Suprapubic skin (tissue), 4 donors: ENCODE results near the gene CD209. TPM values are rescaled to one million over a fixed set of nuclear protein-coding genes. Genes with fewer than 3 reads are reported as not detected.

ENCODE experiments used
- DNase-seq, 2 donors: peaks; one replicate each; pipeline ENCODE4 v3.0.0-alpha.2; 2019; ENCODE audit warnings: low spot score in 2 of 2
- H3K27ac ChIP-seq: fragments of 200-600 bp; sonication (generic); one replicate; pipeline ENCODE4 v1.5.1; 2019
- H3K27me3 ChIP-seq: fragments of 200-600 bp; sonication (generic); one replicate; pipeline ENCODE4 v1.5.1; 2019
- H3K36me3 ChIP-seq: fragments of 200-600 bp; sonication (generic); one replicate; pipeline ENCODE4 v1.5.1; 2019
- H3K4me1 ChIP-seq: fragments of 200-600 bp; sonication (generic); one replicate; pipeline ENCODE4 v1.5.1; 2019
- H3K4me3 ChIP-seq: fragments of 200-600 bp; sonication (generic); one replicate; pipeline ENCODE4 v1.5.1; 2019; ENCODE audit warnings: mild to moderate bottlenecking
- H3K9me3 ChIP-seq: fragments of 200-600 bp; sonication (generic); one replicate; pipeline ENCODE4 v1.5.1; 2019
- EP300 ChIP-seq: sonication (generic); formaldehyde crosslinking; IDR thresholded peaks from one replicate; pipeline ENCODE4 v1.6.1; 2017; ENCODE audit warnings: antibody characterized with exemption
- POLR2A ChIP-seq, 2 donors: fragments of 450-650 bp; IDR thresholded peaks; one replicate each; pipeline ENCODE4 v1.6.1; 2017; ENCODE audit warnings: antibody characterized with exemption in 2 of 2, mild to moderate bottlenecking in 2 of 2, moderate library complexity in 2 of 2
- POLR2AphosphoS5 ChIP-seq, 3 donors: sonication (generic); formaldehyde crosslinking; IDR thresholded peaks; one replicate each; pipeline ENCODE4 v1.6.1; 2017; ENCODE audit warnings: antibody characterized with exemption in 3 of 3
- WGBS: methylation state at CpG from one replicate; pipeline ENCODE4 v1.1.5; 2018; 5-methylcytosine and 5-hydroxymethylcytosine counted together
- total RNA-seq, 4 donors: library from RNA; depleted of rRNA; stranded (reverse); fragments of >200 nt; gene quantifications; one replicate each; pipeline ENCODE4 v1.1.0, GENCODE V29; 2016
- TF ChIP-seq, protein P1 (sequence below), 2 donors: fragments of 200-600 bp in 1 of 2; fragments of 450-650 bp in 1 of 2; sonication (generic) in 1 of 2; IDR thresholded peaks; one replicate each; pipeline ENCODE4 v1.5.1; 2016 to 2019; ENCODE audit warnings: antibody characterized with exemption in 2 of 2, mild to moderate bottlenecking in 1 of 2, moderate library complexity in 1 of 2

CD209 gene
- total RNA-seq, 4 donors from 2014 or later = 0.16 to 1.6 (median 0.50) TPM

DNA sequence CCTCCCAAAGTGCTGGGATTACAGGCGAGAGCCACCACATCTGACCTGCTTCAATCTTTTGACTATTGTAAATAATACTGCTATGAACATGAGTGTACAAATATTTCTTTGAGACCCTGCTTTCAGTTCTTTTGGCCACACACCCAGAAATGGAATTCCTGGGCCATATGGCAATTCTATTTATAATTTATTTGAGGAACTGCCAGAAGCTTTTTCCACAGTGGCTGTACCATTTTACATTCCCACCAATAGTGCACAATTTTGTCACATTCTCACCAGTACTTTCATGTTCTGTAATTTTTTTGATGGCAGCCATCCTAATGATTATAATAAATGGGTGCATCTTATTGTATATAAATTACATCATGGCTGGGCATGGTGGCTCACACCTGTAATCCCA is 31.7 kb downstream of the CD209 start:
- DNase-seq = no peak
- Histone ChIP-seq H3K4me1 (no peaks in the 10 kb centered on the region), H3K27me3 (no peaks in the 10 kb centered on the region), H3K36me3 (no peaks in the 10 kb centered on the region), H3K27ac (no peak overlapping the region), H3K9me3 (no peaks in the 10 kb centered on the region), H3K4me3 (no peak overlapping the region)
- 77% methylated on average over 1 of the region's 1 CpG for WGBS
- TF ChIP-seq, protein P1, sequence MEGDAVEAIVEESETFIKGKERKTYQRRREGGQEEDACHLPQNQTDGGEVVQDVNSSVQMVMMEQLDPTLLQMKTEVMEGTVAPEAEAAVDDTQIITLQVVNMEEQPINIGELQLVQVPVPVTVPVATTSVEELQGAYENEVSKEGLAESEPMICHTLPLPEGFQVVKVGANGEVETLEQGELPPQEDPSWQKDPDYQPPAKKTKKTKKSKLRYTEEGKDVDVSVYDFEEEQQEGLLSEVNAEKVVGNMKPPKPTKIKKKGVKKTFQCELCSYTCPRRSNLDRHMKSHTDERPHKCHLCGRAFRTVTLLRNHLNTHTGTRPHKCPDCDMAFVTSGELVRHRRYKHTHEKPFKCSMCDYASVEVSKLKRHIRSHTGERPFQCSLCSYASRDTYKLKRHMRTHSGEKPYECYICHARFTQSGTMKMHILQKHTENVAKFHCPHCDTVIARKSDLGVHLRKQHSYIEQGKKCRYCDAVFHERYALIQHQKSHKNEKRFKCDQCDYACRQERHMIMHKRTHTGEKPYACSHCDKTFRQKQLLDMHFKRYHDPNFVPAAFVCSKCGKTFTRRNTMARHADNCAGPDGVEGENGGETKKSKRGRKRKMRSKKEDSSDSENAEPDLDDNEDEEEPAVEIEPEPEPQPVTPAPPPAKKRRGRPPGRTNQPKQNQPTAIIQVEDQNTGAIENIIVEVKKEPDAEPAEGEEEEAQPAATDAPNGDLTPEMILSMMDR (IDR thresholded peaks at IDR 0.05) = no peak
- TF ChIP-seq POLR2AphosphoS5 (IDR thresholded peaks at IDR 0.05) (no peak), EP300 (no peak), POLR2A (IDR thresholded peaks at IDR 0.05) (no peak)

DNA sequence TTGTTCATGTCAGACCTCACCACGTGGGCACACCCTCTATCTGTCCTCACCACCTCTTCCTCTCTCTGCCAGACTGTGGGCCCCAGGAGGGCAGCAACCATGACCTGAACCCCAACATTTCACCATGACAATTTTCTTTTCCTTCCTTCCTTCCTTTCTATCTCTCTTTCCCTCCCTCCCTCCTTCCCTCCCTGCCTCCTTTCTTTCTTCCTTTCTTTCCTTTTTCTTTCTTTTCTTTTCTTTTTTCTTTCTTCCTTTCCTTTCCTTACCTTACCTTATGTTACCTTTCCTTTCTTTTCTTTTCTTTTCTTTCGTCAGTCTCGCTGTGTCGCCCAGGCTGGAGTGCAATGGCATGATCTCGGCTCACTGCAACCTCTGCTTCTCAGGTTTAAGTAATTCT is 36.7 kb downstream of the CD209 start:
- 85% methylated on average over 5 of the region's 5 CpGs for WGBS
- peaks cover 3% of the 10 kb centered on the region for H3K4me1 ChIP-seq

DNA sequence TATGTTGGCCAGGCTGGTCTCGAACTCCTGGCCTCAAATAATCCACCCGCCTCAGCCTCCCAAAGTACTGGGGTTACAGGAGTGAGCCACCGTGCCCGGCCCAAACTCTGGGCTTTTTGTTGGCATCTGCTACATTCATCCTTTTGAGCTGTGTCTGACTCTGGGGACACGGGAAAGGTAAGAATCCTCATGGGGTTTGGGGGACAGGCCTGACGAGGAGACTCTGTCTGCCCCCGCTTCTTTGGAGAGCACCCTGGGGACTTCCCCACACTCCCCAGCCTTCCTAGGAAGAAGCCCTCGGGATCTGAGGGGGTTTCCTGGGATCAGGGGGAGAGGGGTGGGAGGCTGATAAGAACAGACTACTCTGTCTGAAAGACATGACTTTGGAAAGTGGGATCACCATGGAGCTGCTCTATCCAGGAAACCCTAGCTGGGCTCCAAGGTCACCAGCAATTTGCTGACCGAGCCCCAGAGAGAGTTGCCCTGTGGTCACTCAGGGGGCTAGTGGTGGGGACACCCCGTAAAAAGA is 37.3 kb downstream of the CD209 start:
- no peak for TF ChIP-seq EP300
- TF ChIP-seq, protein P1 (IDR thresholded peaks at IDR 0.05) = no peak

More for the DNA sequence above, 36.7 kb downstream of the CD209 start:
- Histone ChIP-seq H3K4me3 (no peak overlapping the region), H3K9me3 (no peaks in the 10 kb centered on the region), H3K27me3 (no peaks in the 10 kb centered on the region), H3K27ac (no peak overlapping the region), H3K36me3 (no peaks in the 10 kb centered on the region)
- no peak for DNase-seq
- TF ChIP-seq, protein P1 (IDR thresholded peaks at IDR 0.05) = no peak
- TF ChIP-seq POLR2AphosphoS5 (IDR thresholded peaks at IDR 0.05) = no peak
- no peak for TF ChIP-seq POLR2A (IDR thresholded peaks at IDR 0.05)
- TF ChIP-seq EP300 = no peak

DNA sequence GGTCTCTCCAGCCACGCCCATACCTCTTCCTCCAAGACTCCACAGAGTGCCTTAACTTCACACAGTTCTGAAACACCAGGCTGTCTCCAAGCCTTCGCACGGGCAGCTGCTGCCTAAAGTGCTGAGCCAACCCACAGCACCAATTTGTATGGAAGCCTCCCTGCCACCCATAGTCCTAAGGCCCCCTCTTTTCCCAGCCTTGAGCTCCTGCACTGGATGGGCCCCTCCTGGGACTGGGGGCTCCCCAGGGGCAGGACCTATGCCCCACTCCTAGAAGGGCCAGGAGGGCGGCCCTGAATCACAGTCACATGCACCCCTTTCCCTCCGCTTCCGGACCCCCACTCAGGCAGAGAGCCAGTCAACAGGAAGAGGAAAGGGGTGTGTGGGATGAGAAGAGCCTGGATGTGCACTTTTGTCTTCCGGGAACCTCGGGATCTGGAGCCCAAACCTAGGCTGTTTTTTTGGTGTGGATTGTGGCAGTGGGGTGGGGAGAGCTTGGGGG is 40.3 kb downstream of the CD209 start:
- DNase-seq = no peak
- Histone ChIP-seq H3K36me3 (no peaks in the 10 kb centered on the region), H3K27ac (peak overlapping the region; percentile 5), H3K27me3 (peaks cover 14% of the 10 kb centered on the region), H3K9me3 (no peaks in the 10 kb centered on the region), H3K4me3 (no peak overlapping the region), H3K4me1 (peaks cover 3% of the 10 kb centered on the region)
- no peak for TF ChIP-seq EP300
- WGBS = 71% methylated on average over 6 of the region's 8 CpGs

More for the DNA sequence above, 37.3 kb downstream of the CD209 start:
- Histone ChIP-seq H3K27me3 (no peaks in the 10 kb centered on the region), H3K4me1 (peaks cover 3% of the 10 kb centered on the region), H3K9me3 (no peaks in the 10 kb centered on the region), H3K27ac (no peak overlapping the region), H3K36me3 (no peaks in the 10 kb centered on the region), H3K4me3 (no peak overlapping the region)
- WGBS = 76% methylated on average over 10 of the region's 10 CpGs
- no peak for DNase-seq

DNA sequence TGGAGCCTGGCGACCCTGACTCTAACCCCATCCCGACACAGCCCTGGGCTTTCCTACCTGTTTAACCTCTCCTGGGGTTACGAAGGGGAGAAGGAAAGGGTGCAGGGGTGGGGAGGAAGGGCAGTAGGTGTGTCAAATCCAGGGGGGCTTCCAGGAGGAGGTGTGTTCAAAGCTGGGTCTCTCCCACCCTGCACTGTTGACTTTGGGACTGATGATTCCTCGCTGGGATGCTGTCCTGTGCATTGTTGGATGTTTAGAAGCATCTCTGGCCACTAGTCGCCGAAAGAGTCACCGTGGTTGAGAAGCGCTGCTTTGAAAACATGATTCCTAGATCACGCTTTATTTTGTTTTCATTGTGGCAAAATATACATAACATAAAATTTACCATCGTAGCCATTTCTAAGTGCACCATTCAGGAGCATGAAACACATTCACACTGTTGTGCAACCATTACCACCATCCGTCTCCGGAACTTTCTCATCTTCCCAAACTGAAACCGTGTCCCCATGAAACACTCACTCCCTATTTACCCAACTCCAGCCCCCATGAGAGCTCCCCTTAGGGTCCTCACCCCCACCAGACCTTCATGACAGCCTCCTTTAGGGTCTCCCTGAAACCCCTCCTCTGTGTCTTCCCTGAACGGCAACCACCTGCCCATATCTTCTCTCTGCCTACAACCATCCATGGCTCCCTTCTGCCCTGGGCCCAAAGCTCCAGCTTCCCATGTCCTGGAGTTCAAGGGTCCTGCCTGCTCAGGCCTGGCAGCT is 41.0 kb downstream of the CD209 start:
- no peaks in the 10 kb centered on the region for H3K9me3 ChIP-seq
- no peak overlapping the region for H3K4me3 ChIP-seq
- WGBS = 81% methylated on average over 13 of the region's 14 CpGs
- peak overlapping the region; percentile 28 for H3K27ac ChIP-seq
- TF ChIP-seq, protein P1 (IDR thresholded peaks at IDR 0.05) = no peak
- TF ChIP-seq EP300 (no peak), POLR2AphosphoS5 (IDR thresholded peaks at IDR 0.05) (no peak), POLR2A (IDR thresholded peaks at IDR 0.05) (no peak)
- H3K4me1 ChIP-seq = peaks cover 3% of the 10 kb centered on the region
- DNase-seq = no peak
- no peaks in the 10 kb centered on the region for H3K36me3 ChIP-seq
- peaks cover 14% of the 10 kb centered on the region for H3K27me3 ChIP-seq
